IPS-11a (cell line): ENCODE data around the gene EEF2.
"Not testable (repeated sequence)": the region's sequence is repeated elsewhere in the genome, so short reads cannot be mapped to it uniquely, and the experiment has no call there.

Experiments
- H3K4me3 ChIP-seq: one replicate; pipeline ENCODE4 v1.5.1; 2013; ENCODE audit warnings: low read depth, low read length, control low read depth

Gene EEF2

DNA sequence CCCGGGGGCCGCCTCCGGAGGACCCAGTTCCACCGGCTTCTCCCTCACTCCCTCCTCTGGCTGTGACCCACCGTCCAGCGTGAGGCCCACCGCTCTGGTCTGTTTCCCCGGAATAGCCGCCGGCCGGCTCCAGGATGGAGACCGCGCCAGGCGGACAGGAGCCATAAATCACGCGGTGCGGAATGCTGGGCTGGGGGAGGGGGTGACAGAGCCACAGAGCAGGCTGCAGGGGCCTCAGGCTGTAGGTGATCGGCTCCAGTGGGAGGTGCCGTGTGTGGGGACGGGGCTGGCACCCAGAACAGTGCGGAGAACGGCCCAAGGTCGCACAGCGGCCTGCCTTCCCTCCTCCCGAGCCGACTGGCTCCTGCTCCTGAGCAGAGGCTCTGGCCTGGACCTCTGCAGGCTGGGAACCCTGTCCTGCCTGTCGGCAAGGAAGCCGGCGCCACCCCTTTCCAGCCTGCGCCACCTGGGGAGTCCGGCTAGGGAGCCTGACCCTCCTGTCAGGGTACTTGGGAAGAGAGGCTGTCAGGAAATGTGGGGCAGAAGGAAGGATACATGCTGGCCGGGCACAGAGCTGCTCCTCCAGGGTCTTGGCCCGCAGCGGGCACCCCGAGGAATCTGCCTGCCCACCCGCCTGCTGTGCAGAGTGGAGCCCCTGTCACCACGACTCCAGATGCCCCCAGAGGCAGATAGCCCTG, 30.6 kb upstream of the EEF2 start:
- H3K4me3 ChIP-seq, result no peak overlapping the region

DNA sequence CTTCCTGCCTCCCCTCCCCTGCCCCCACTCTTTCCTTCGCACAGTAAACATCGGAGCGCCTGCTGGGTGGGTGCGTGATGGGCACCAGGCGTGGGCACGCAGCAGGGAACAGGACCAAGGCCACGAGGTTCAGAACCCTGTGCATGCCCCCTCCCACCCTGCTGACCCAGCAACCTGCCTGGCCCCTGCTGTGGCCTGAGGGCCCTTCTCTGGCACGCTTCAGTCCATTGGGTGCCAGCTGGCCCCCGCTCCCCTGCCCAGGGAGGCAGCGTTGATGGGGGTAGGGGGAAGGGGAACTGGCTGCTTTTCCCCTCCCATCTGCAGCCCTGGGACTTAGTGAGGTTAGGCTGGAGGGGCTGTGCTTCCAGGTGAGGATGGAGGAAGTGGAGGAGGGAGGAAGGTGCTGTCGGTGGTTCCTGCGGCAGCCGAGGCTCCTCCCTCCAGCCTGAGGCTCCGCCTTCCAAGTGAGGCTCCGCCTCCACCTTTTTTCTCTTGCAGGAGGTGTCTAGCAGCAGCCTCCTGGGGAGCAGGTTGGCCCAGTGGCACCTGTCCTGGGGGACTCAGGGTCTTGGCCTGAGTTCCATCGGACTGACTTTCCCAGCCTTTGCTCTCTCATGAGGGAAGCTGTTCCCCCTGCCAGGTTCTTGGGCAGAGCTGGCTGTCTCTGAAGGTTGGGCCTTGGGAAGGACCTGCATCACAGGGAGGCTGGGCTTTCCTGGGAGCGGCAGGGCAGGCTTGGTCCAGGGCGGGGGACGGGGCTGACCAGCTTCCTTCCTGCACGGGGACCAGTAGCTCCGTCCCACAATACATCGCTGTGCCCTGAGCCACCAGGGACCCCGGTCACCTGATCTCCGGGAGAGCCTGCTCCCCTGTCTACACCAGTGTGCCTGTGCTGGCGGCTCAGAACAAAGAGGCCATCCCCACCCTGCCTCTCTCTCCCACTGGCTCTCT, 29.6 kb upstream of the EEF2 start:
- no peak overlapping the region for H3K4me3 ChIP-seq

DNA sequence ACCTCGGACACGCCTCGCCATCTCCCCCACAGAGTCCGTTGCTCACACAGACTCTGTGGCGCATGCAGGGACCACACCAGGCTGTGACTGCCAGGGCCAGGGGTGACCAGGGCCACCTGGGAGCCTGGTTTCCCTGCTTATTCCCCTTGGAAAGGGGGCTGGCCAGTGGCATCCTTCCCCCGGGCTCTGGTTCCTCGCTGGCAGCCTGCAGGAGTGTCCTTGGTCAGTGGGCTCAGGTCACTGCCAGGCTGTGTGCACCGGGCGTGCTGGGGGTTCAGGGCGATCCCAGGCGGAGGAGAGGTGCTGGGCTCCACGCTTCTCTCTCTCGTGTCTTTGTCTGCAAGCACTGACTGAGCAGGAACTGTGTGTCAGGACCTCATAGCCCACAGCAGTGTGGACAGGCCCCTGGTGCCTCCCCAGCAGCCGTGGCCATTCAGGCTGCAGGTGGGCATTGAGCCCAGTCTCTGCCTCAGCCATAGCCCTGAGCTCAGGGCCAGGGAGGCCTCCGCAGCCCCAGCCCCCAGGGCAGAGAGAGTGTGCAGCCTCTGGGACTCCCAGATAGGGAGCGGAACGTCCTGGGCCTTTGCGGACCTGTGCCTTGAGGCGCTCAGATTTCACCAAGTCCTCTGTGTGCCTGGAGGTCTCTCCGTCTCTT, 28.8 kb upstream of the EEF2 start:
- no peak overlapping the region for H3K4me3 ChIP-seq

DNA sequence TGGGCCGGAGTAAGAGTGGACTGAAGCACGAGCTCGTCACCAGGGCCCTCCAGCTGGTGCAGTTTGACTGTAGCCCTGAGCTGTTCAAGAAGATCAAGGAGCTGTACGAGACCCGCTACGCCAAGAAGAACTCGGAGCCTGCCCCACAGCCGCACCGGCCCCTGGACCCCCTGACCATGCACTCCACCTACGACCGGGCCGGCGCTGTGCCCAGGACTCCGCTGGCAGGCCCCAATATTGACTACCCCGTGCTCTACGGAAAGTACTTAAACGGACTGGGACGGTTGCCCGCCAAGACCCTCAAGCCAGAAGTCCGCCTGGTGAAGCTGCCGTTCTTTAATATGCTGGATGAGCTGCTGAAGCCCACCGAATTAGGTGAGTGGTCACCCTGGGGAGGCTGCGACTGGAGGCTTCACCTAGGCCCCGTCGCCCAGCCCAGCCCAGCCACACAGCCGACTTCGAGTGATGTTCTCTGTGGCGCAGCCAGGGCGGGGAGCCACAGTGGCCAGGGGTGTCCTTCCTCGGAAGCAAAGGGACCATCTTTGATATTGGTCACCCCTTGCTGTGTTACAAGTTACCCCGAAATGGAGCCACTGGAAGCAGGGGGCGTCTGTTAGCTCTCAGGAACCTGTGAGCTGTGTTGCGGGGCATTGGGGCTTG, 27.8 kb upstream of the EEF2 start:
- H3K4me3 ChIP-seq, result no peak overlapping the region

DNA sequence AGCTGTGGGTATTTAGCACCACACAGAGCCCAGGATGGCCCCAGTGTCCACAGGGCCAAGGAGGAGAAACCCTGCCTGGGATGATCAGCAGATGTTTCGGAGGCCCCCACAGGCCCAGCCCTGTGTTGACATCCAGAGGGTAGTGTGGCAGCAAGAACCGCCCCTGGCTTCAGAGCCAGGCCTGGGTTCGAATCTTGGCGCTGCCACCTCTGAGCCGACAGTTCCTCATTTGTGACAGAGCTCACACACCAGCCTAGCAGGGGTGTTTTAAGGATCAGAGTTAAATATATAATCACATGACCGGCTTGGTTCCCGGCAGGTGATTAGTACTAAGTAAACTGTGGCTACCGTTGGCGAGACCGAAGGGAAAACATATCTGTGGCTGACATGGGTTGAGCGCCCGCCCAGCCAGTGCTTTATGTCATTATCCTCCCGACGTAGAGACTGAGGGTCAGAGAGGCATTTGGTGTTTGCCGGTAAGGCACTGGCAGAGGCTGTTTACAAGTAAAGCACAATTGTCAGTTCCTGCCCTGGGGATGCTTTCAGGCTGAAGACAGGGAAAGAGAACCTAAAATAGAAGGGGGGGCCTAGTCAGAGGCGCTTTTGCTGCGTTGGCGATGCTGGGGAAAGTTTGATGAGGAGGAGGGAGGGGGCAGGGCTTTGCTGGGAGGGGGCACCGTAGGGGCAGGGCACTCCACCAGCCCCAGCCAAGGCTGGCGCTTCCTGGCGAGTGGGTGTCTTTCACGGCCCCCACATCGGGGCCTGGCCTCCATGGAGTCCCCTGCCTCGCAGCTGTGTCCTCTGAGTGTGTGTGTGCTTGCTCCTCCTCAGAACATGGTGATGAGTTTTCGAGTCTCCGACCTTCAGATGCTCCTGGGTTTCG, 27.1 kb upstream of the EEF2 start:
- no peak overlapping the region for H3K4me3 ChIP-seq

DNA sequence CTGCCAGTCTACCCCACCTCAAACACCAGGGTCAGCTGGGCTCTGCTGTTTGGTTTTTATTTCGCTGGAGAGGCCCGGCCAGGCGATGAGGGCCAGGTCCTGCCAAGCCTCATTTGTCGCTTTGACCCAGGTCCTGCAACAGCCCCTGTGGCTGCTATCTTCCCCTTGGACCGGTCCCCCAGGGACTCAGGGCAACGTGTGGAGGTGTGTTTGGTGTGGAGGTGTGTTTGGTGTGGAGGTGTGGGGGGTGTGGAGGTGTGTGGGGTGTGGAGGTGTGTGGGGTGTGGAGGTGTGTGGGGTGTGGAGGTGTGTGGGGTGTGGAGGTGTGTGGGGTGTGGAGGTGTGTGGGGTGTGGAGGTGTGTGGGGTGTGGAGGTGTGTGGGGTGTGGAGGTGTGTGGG, 26.2 kb upstream of the EEF2 start:
- not testable (repeated sequence) for H3K4me3 ChIP-seq

DNA sequence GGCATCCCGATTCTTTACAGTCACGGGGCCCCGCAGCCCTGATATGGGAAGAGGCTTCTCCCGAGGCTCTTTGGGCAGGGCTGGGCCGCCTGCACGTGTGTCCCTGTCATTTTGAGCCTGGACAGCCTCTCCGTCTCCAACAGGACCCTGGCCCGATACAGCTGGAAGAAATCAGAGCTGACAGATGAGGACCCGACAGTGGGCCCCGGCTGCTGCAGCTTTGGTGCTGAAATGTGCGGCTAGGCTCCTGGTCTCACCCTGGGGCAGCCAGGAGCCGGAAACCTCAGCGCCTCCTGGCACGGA, 25.5 kb upstream of the EEF2 start:
- H3K4me3 ChIP-seq, result no peak overlapping the region

DNA sequence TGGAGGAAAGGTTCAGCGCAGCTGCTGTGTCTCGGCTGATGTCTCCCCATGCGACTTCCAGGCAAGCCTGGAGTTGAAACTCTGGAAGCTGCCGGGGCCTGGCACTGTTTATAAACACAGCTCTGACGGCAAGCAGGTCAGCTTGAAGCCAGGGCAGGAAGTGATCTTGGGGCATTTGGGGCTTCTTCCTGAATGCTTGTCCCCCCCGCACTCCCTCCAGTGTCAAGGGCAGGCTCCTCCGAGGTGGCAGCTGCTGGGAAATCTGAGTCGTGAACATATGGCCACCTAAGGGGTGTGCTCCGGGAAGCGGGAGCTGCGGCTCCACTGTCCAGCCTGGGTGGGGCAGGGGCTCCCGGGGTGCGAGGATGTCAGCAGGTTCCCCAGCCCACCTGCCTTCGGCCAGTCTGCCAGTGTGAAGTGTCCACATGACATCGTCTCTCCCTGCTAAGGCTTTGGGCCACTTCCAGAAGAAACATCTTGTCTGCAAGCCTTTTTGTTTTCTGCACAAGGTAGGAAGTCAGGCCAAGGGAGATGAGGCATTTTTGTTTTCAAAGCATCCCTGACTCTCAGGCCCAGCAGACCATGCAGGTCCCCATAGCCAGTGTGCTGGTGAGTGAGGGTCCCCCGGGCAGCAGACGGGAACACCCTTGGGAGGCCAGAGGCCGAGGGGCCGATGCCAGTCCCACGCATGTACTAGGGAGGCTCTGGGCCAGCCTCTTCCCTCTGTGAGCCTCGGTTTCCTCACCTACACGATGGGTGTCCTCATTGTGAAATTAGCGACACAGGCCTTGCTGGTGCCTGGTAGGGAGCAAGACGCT, 24.9 kb upstream of the EEF2 start:
- H3K4me3 ChIP-seq, result no peak overlapping the region

DNA sequence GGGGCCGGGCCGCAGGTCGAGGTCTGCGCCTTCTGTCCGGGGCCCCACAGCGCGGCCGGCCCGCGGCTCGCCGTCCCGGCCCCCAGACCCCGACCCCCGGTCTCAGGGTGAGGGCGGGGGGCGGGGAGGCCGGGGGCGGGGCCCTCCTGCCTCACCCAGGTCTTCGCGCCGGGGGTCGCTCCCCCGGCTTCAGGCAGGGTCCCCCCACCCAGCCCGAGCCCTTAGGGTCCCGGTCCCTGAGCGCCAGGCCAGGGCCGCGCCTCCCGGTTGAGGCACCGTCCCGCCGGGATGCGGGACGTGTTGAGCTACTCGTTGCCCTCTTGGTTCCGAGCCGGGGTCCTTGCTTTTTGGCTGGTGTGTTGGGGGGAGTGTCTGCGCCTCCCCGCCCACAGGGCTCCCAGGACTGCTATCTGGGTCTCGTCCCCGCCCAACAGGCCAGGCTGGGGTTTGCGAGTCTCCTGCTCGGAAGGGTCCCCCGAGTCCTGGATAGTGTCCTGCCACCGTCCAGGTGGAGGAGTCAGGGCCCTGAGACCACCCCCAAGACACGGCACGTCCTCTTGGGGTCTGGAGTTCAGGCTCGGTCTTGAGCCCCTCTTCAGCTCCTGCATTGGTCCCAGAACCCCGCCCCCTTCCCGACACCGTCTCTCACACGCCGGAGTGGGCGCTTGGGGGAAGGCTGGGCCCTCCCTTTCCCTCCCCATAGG, 22.7 kb upstream of the EEF2 start:
- H3K4me3 ChIP-seq, result peak overlapping the region; percentile 89

DNA sequence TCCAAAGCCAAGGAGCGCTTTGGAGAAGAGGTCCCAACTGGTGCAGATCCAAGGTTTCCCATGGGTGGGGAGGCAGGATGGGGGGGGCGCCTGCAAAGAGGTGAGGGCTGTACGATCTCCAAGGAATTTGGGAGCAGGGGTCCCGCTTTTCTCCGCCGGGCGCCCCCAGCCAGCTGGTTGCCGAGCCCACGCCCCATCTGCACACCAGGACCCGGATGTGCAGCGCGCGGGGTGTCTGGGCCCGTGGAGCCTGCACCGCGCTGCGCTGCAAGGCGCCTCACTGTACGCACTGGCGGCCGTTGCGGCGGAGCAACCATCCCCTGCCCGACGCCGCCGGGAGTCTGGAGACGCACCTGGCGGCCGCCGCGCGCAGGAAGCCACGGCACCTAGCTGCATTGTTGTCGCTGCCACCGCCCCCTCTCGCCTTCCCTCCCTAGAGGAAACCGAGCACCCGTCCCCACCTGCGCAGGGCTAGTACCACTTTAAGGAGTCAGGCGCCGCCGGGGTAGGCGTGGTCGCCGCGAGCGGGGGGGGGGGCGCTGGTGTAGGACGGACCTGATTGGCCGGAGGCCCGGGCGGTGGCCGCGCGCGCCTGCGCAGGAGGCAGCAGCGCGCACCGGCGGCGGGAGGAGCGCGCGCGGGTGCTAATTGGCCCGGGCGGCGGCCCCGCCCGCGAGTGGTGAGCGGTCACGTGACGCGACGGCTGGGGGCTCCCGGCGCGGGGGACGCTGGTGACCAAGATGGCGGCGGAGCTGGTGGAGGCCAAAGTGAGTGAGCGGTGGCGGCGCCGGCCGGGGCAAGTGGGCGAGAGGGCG, 22.0 kb upstream of the EEF2 start, which contains the start of gene PIAS4:
Gene PIAS4, plus strand, starts transcription at position 716 of the 815 bp plus-strand sequence. Its CDS starts 25 bp downstream, at position 741.
- peak within 1 kb of the TSS; percentile 89 for H3K4me3 ChIP-seq

DNA sequence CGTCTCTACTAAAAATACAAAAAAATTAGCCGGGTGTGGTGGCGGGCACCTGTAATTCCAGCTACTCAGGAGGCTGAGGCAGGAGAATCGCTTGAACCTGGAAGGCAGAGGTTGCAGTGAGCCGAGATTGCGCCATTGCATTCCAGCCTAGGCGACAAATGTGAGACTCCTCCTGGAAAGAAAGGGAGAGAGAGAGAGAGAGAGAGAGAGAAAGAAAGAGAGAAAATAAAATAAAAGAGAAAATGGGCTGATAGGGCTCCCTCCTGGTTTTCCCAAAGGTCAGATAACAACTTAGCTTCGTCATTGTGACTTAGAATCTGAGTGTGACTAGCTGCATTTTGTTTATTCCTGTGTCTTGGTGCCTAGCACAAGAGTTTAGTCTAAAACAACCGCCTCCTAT, 20.2 kb upstream of the EEF2 start:
- H3K4me3 ChIP-seq, result not testable (repeated sequence)

DNA sequence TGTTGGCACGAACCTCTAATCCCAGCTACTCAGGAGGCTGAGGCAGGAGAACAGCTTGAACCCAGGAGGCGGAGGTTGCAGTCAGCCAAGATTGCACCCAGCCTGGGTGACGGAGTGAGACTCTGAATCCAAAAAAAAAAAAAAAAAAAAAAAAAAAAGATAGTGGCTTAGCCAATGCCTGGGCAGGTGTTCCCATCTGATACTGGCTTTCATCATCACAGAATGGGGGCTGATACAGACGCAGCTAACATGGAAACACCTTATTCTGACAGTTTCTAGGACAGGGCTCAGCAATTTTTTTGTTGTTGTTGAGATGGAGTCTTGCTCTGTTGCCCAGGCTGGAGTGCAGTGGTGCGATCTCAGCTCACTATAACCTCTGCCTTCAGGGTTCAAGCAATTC, 15.5 kb upstream of the EEF2 start:
- not testable (repeated sequence) for H3K4me3 ChIP-seq

DNA sequence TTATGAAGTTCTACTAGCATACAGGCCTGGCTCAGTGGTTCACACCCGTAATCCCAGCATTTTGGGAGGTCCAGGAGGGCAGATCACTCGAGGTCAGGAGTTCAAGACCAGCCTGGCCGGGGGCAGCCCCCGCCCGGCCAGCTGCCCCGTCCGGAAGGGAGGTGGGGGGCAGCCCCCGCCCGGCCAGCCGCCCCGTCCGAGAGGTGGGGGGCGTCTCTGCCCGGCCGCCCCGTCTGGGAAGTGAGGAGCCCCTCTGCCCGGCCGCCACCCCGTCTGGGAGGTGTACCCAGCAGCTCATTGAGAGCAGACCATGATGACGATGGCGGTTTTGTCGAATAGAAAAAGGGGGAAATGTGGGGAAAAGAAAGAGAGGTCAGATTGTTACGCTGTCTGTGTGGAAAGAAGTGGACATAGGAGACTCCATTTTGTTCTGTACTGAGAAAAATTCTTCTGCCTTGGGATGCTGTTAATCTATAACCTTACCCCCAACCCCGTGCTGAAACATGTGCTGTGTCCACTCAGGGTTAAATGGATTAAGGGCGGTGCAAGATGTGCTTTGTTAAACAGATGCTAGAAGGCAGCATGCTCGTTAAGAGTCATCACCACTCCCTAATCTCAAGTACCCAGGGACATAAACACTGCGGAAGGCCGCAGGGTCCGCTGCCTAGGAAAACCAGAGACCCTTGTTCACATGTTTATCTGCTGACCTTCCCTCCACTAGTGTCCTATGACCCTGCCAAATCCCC, 13.6 kb upstream of the EEF2 start:
- not testable (repeated sequence) for H3K4me3 ChIP-seq

DNA sequence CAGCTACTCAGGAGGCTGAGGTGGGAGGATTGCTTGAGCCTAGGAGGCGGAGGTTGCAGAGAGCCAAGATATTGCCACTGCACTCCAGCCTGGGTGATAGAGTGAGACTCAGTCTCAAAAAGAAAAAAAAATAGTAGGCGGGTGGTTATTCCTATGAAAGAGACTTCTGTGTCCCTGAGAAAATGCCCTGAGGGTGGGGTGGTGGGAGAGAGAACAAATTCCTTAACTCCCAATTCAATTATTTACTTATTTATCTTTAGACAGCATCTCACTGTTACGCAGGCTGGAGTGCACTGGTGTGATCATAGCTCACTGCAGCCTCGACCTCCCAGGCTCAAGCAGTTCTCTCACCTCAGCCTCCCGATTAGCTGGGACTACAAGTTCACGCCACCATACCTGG, 10.3 kb upstream of the EEF2 start:
- no peak overlapping the region for H3K4me3 ChIP-seq

DNA sequence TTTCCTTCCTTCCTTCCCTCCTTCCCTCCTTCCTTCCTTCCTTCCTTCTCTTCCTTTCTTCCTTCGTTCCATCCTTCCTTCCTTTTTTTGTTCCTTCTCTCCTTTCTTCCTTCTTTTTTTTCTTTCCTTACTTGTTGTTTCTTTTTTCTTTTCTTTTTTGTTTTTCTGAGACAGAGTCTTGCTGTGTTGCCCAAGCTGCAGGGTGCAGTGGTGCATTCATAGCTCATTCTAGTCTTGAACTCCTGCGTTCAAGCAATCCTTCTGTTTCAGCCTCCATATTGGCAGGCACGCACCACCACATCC, 5.5 kb upstream of the EEF2 start:
- no peak overlapping the region for H3K4me3 ChIP-seq

DNA sequence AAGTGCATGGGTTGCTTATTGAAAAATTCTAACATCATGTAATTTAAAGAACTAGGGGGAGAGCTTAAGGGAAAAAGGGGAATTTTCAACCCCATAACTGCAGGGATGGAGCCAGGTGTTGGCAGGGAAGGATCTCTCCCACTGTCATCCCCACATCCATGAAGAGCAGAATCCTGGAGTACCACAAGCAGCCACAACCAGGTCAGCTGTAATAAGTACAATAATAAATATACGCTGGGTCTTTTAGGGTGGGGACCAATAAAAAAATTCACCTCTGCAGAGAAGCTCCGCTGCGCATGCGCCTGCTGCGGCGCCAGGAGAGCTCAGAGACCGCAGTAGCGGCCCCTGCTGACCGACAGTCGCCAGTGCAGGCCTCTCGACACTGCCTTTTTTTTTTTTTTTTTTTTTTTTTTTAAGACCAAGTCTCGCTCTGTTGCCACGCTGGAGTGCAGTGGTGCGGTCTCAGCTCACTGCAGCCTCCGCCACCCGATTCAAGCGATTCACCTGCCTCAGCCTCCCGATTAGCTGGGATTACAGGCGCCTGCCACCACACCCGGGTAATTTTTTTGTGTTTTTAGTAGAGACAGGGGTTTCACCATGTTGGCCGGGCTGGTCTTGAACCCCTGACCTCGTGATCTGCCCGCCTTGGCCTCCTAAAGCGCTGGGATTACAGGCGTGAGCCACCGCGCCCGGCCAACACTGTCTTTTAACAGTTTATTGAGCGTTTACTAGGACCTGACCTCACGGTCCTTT, 2.5 kb upstream of the EEF2 start:
- H3K4me3 ChIP-seq, result no peak overlapping the region
